ENCODE data around the gene BCCIP.

Gene BCCIP

GRCh38 chr10:125845617-125846016 lies 22.3 kb downstream of the BCCIP start:
- no peak for DNase-seq

GRCh38 chr10:125846894-125847293 lies 23.5 kb downstream of the BCCIP start:
- no peak for DNase-seq

GRCh38 chr10:125848371-125848770 lies 25.0 kb downstream of the BCCIP start:
- DNase-seq: no peak

- DNase-seq: no peak
Observed at GRCh38 chr10:125848857-125849256, 25.5 kb downstream of the BCCIP start.

- no peak for DNase-seq
Observed at GRCh38 chr10:125849448-125849847, 26.1 kb downstream of the BCCIP start.

GRCh38 chr10:125850766-125851731 lies 27.7 kb downstream of the BCCIP start:
- no peak for DNase-seq

GRCh38 chr10:125852487-125852886 lies 29.1 kb downstream of the BCCIP start:
- DNase-seq: no peak

GRCh38 chr10:125857185-125857760 lies 33.9 kb downstream of the BCCIP start:
- no peak for DNase-seq

- DNase-seq: peak; percentile 61
Observed at GRCh38 chr10:125859128-125859817, 35.9 kb downstream of the BCCIP start.

GRCh38 chr10:125865120-125865519 lies 41.8 kb downstream of the BCCIP start:
- DNase-seq: no peak

- DNase-seq: no peak
Observed at GRCh38 chr10:125866421-125867029, 43.2 kb downstream of the BCCIP start.

GRCh38 chr10:125868372-125868975 lies 45.1 kb downstream of the BCCIP start:
- DNase-seq: peak; percentile 7

- no peak for DNase-seq
Observed at GRCh38 chr10:125871338-125871737, 48.0 kb downstream of the BCCIP start.

GRCh38 chr10:125878957-125879835 lies 55.9 kb downstream of the BCCIP start:
- DNase-seq: no peak

- no peak for DNase-seq
Observed at GRCh38 chr10:125880719-125881118, 57.4 kb downstream of the BCCIP start.

- no peak for DNase-seq
Observed at GRCh38 chr10:125881192-125881591, 57.8 kb downstream of the BCCIP start, which contains the start of gene DHX32. DHX32 (minus strand) TSS chr10:125881292; CDS start chr10:125880824, 468 bp downstream.

GRCh38 chr10:125882596-125882995 lies 59.2 kb downstream of the BCCIP start:
- DNase-seq: no peak

- no peak for DNase-seq
Observed at GRCh38 chr10:125883211-125883610, 59.9 kb downstream of the BCCIP start.

Measured in NCI-H345 (cell line).